Calu3 (cell line): ENCODE results near the gene EPAS1. TPM values are rescaled to one million over a fixed set of nuclear protein-coding genes. Genes with fewer than 3 reads are reported as not detected.

Experiments
- BruUV-seq: library from RNA; stranded (reverse); fragments of 400-500 nt; replicated peaks from 2 replicates; lab custom pipeline; 2021; lab: Mats Ljungman, UMichigan
- CTCF ChIA-PET: fragments of 300-600 bp; sonication (Branson Sonifier 250); formaldehyde crosslinking; loops from one replicate; lab custom pipeline; 2022; ENCODE audit warnings: antibody characterized with exemption; lab: Charles Lee
- DNase-seq: peaks from one replicate; pipeline ENCODE4 v3.0.0; 2022
- H3K27ac Mint-ChIP-seq: one replicate; pipeline ENCODE4 v1.8.0; 2022; ENCODE audit warnings: mixed read lengths; ENCODE audit not compliant: unreplicated experiment
- H3K27me3 Mint-ChIP-seq: one replicate; pipeline ENCODE4 v1.8.0; 2022; ENCODE audit warnings: mixed read lengths; ENCODE audit not compliant: unreplicated experiment
- H3K36me3 Mint-ChIP-seq: one replicate; pipeline ENCODE4 v1.8.0; 2022; ENCODE audit warnings: mild to moderate bottlenecking, moderate library complexity, mixed read lengths; ENCODE audit not compliant: insufficient read depth, unreplicated experiment
- H3K4me1 Mint-ChIP-seq: one replicate; pipeline ENCODE4 v1.8.0; 2022; ENCODE audit warnings: mild to moderate bottlenecking, low read depth, mixed read lengths; ENCODE audit not compliant: unreplicated experiment
- H3K4me3 Mint-ChIP-seq: one replicate; pipeline ENCODE4 v1.8.0; 2022; ENCODE audit warnings: mild to moderate bottlenecking, low read depth, moderate library complexity, mixed read lengths; ENCODE audit not compliant: unreplicated experiment
- H3K9me3 Mint-ChIP-seq: one replicate; pipeline ENCODE4 v1.8.0; 2022; ENCODE audit warnings: low read depth, mixed read lengths; ENCODE audit not compliant: unreplicated experiment
- CTCF ChIP-seq: fragments of 200-600 bp; IDR thresholded peaks from one replicate; pipeline ENCODE4 v1.8.0; 2022; ENCODE audit warnings: antibody characterized with exemption; ENCODE audit not compliant: unreplicated experiment
- intact Hi-C: fragments of 100-400 bp; cut with micrococcal nuclease; formaldehyde crosslinking; loops from one replicate; pipeline ENCODE4 v1.10.0; 2022; ENCODE audit not compliant: unreplicated experiment
- total RNA-seq: library from RNA; stranded (reverse); gene quantifications from 2 replicates; pipeline ENCODE4 v1.2.3, GENCODE V29; 2022

EPAS1 gene
- total RNA-seq, 1 experiment from 2014 or later: 18.5 TPM

- no peak overlapping the region for H3K4me3 Mint-ChIP-seq
- TF ChIP-seq CTCF: no peak
- DNase-seq: no peak
- H3K27me3 Mint-ChIP-seq: no peaks in the 10 kb centered on the region
- no peaks in the 10 kb centered on the region for H3K4me1 Mint-ChIP-seq
- H3K27ac Mint-ChIP-seq: no peak overlapping the region
- intact Hi-C loops: no loop called here
- no peaks in the 10 kb centered on the region for H3K36me3 Mint-ChIP-seq
- BruUV-seq: no TSS peak
- CTCF ChIA-PET: no interaction called here
- no peaks in the 10 kb centered on the region for H3K9me3 Mint-ChIP-seq
These were observed 38.0 kb upstream of the EPAS1 start for GRCh38 chr2:46258937-46259776.

- TF ChIP-seq CTCF: no peak
- no TSS peak for BruUV-seq
- Mint-ChIP-seq H3K4me1 (no peaks in the 10 kb centered on the region), H3K27ac (no peak overlapping the region), H3K9me3 (no peaks in the 10 kb centered on the region), H3K27me3 (no peaks in the 10 kb centered on the region), H3K4me3 (no peak overlapping the region), H3K36me3 (no peaks in the 10 kb centered on the region)
- DNase-seq: no peak
- CTCF ChIA-PET: no interaction called here
- intact Hi-C loops: no loop called here
These were observed 37.4 kb upstream of the EPAS1 start for GRCh38 chr2:46259777-46260168.

GRCh38 chr2:46260305-46260704 is 36.9 kb upstream of the EPAS1 start:
- no peaks in the 10 kb centered on the region for H3K27me3 Mint-ChIP-seq
- DNase-seq: no peak
- no peak overlapping the region for H3K27ac Mint-ChIP-seq
- intact Hi-C loops: no loop called here
- BruUV-seq: no TSS peak
- H3K36me3 Mint-ChIP-seq: no peaks in the 10 kb centered on the region
- H3K4me3 Mint-ChIP-seq: no peak overlapping the region
- H3K9me3 Mint-ChIP-seq: no peaks in the 10 kb centered on the region
- H3K4me1 Mint-ChIP-seq: no peaks in the 10 kb centered on the region
- CTCF ChIA-PET: no interaction called here
- TF ChIP-seq CTCF: no peak

GRCh38 chr2:46262248-46262938 is 34.8 kb upstream of the EPAS1 start:
- Mint-ChIP-seq H3K4me3 (no peak overlapping the region), H3K4me1 (no peaks in the 10 kb centered on the region), H3K27me3 (no peaks in the 10 kb centered on the region), H3K36me3 (no peaks in the 10 kb centered on the region), H3K9me3 (no peaks in the 10 kb centered on the region), H3K27ac (no peak overlapping the region)
- no peak for TF ChIP-seq CTCF
- CTCF ChIA-PET: no interaction called here
- no peak for DNase-seq
- BruUV-seq: no TSS peak
- intact Hi-C loops: no loop called here
